Upper lobe of left lung (tissue), 6 donors: ENCODE measurements around the gene ECEL1. TPM values are rescaled to one million over a fixed set of nuclear protein-coding genes. Genes with fewer than 3 reads are reported as not detected.
A peak's percentile ranks its signal among the peaks of the same experiment; 100 is the strongest.
"Not testable (repeated sequence)": the region's sequence is repeated elsewhere in the genome, so short reads cannot be mapped to it uniquely, and the experiment has no call there.

Experiments
- ATAC-seq, 2 donors: fragments of 200-7000 bp; cut with Tn5 transposase; one replicate each; pipeline ENCODE4 v1.9.1; 2022; ENCODE audit warnings: mild to moderate bottlenecking in 2 of 2, moderate library complexity in 2 of 2; ENCODE audit not compliant: low FRiP score in 2 of 2
- DNase-seq, 2 donors: peaks; one replicate each; pipeline ENCODE4 v3.0.0-alpha.2; 2019 to 2020
- H3K27ac ChIP-seq, 4 donors: fragments of 200-600 bp; sonication (generic); one replicate each; pipeline ENCODE4 v1.5.1; 2016 to 2019
- H3K27me3 ChIP-seq, 4 donors: fragments of 200-600 bp; sonication (generic); one replicate each; pipeline ENCODE4 v1.5.1; 2017 to 2019
- H3K36me3 ChIP-seq, 4 donors: fragments of 200-600 bp; sonication (generic); one replicate each; pipeline ENCODE4 v1.5.1; 2016 to 2019
- H3K4me1 ChIP-seq, 4 donors: fragments of 200-600 bp; sonication (generic); one replicate each; pipeline ENCODE4 v1.5.1; 2018 to 2019
- H3K4me3 ChIP-seq, 4 donors: fragments of 200-600 bp; sonication (generic); one replicate each; pipeline ENCODE4 v1.5.1; 2017 to 2019; ENCODE audit warnings: mild to moderate bottlenecking in 2 of 4, moderate library complexity in 1 of 4
- H3K9me3 ChIP-seq, 4 donors: fragments of 200-600 bp; sonication (generic); one replicate each; pipeline ENCODE4 v1.5.1; 2018 to 2019
- EP300 ChIP-seq, 4 donors: sonication (generic); formaldehyde crosslinking; IDR thresholded peaks; one replicate each; pipeline ENCODE4 v1.5.1; 2017; ENCODE audit warnings: antibody characterized with exemption in 4 of 4, control low read depth in 2 of 4
- POLR2A ChIP-seq, 4 donors: fragments of 450-650 bp; IDR thresholded peaks; one replicate each; pipeline ENCODE4 v1.5.1; 2016 to 2017; ENCODE audit warnings: antibody characterized with exemption in 4 of 4, mild to moderate bottlenecking in 2 of 4
- POLR2AphosphoS5 ChIP-seq, 2 donors: sonication (generic); formaldehyde crosslinking; IDR thresholded peaks; one replicate each; pipeline ENCODE4 v1.5.1; 2017; ENCODE audit warnings: antibody characterized with exemption in 2 of 2
- WGBS, 2 donors: methylation state at CpG; one replicate each; pipeline ENCODE4 v1.1.5; 2017 to 2018; 5-methylcytosine and 5-hydroxymethylcytosine counted together
- total RNA-seq, 6 donors: library from RNA; depleted of rRNA in 4 of 6; stranded (reverse); fragments of >200 nt in 4 of 6; gene quantifications; one replicate each; pipeline versions ENCODE4 v1.1.0 to v1.2.1, GENCODE V29; 2016 to 2021
- TF ChIP-seq, protein P1 (sequence below), 6 experiments: fragments of 450-650 bp in 4 of 6; fragments of 200-600 bp in 2 of 6; sonication (generic) in 2 of 6; IDR thresholded peaks; one replicate each; pipeline ENCODE4 v1.5.1; 2016 to 2019; ENCODE audit warnings: antibody characterized with exemption in 6 of 6
- donor health status: DM: no; HTN: no; CAD: no; lungs with moderate emphysema.
- donor health status: DM: no; HTN: yes; CAD: no; lungs with severe emphysema.

The ECEL1 gene
- total RNA-seq, 6 donors from 2014 or later, result 0.14 to 0.40 TPM; not detected in 4

DNA sequence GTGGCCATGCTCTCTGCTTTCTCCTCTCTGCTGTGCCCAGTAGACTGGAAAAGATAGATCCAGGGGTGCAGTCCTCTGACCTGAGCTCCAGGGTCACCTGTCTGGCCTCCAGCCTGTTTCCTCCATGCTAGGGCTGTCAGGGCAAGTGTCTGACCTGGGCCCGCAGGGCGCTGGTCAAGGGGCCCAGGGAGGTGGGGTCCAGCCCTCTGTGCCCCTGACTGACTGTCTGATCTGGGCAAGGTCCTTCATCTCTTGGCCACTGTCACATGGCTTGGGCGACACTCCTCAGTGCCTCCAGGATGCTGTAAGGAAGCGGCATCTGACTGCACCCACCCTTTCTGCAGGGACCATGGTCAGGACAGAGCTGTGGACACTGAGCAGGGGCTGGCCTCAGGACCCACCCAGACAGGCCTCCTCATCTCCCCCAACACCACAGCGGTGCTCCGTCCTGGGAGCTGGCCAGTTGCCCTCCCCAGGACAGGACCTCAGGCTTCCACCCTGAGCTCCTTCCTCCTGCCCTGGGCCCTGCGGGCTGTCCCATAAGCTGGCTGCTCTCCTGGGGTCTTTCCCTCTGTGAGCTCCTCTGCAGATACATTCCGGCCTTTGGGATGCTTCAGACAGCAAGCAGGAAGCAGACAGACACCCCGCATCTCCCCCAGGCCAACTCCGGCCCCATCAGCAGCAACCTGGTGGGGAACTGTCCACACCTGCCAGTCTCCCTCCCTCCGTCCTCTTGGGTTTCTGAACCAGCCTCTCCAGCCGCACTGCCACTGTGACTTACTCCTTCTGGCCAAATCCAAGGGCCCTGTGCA lies 52.9 kb downstream of the ECEL1 start:
- DNase-seq (peak in 1 of 2 donors; percentile 15), ATAC-seq (no peak)
- no peaks in the 10 kb centered on the region for H3K36me3 ChIP-seq
- no peaks in the 10 kb centered on the region for H3K4me1 ChIP-seq
- no peaks in the 10 kb centered on the region for H3K27me3 ChIP-seq
- no peak for TF ChIP-seq EP300 (IDR thresholded peaks at IDR 0.05)
- TF ChIP-seq, protein P1, sequence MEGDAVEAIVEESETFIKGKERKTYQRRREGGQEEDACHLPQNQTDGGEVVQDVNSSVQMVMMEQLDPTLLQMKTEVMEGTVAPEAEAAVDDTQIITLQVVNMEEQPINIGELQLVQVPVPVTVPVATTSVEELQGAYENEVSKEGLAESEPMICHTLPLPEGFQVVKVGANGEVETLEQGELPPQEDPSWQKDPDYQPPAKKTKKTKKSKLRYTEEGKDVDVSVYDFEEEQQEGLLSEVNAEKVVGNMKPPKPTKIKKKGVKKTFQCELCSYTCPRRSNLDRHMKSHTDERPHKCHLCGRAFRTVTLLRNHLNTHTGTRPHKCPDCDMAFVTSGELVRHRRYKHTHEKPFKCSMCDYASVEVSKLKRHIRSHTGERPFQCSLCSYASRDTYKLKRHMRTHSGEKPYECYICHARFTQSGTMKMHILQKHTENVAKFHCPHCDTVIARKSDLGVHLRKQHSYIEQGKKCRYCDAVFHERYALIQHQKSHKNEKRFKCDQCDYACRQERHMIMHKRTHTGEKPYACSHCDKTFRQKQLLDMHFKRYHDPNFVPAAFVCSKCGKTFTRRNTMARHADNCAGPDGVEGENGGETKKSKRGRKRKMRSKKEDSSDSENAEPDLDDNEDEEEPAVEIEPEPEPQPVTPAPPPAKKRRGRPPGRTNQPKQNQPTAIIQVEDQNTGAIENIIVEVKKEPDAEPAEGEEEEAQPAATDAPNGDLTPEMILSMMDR (IDR thresholded peaks at IDR 0.05), result no peak
- no peak for TF ChIP-seq POLR2AphosphoS5 (IDR thresholded peaks at IDR 0.05)
- TF ChIP-seq POLR2A (IDR thresholded peaks at IDR 0.05), result no peak
- no peak overlapping the region for H3K27ac ChIP-seq
- H3K4me3 ChIP-seq, result no peak overlapping the region
- no peaks in the 10 kb centered on the region for H3K9me3 ChIP-seq
- WGBS, 2 donors, result 87 to 93% methylated on average over 9 to 12 of the region's 12 CpGs

DNA sequence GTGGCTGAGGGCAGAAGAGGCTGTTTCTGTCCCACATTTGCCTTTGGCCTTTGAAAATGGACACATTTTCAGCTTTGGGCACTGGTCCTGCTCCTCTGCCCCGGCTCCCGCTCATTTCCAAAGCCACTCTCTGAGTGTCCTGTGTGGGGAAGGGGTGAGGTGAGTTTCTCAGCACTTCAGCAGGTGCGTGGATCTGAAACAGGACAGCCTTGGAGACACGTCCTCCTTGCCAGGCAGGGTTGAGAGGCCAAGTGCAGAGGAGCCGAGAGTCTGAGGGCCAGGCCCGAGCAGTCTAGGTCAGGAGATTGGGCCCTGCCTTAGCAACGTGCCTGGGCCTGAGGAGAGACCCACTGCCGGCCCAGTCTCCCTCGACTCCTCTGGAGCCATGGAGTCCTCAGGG lies 53.5 kb downstream of the ECEL1 start:
- no peak overlapping the region for H3K27ac ChIP-seq
- H3K27me3 ChIP-seq, result no peaks in the 10 kb centered on the region
- H3K4me3 ChIP-seq, result no peak overlapping the region
- H3K36me3 ChIP-seq, result no peaks in the 10 kb centered on the region
- TF ChIP-seq, protein P1 (IDR thresholded peaks at IDR 0.05), result no peak
- no peak for TF ChIP-seq POLR2AphosphoS5 (IDR thresholded peaks at IDR 0.05)
- no peak for TF ChIP-seq EP300 (IDR thresholded peaks at IDR 0.05)
- no peak for TF ChIP-seq POLR2A (IDR thresholded peaks at IDR 0.05)
- no peaks in the 10 kb centered on the region for H3K4me1 ChIP-seq
- H3K9me3 ChIP-seq, result no peaks in the 10 kb centered on the region
- ATAC-seq (no peak), DNase-seq (peak in 1 of 2 donors; percentile 15)
- WGBS, 2 donors, result 94 to 100% methylated on average over 2 to 8 of the region's 9 CpGs

DNA sequence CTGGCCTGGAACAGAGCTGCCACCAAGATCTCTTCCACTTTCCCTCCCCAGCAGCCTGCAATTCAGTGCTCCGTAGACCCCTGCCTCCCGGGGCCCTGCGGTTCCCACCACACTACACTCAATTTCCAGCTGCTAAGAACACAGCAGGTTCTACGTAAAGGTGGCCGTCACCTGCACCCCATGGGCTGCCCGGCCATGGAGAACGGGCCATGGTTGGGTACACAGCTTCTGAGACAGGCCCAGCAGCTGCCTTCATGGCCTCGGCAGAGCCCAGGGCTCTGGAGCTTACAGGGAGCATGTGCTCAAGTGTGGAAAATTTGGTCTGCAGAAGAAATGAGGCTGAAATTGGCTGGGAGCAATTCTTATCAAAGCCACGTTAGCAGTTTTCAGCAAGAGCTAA lies 54.0 kb downstream of the ECEL1 start:
- H3K36me3 ChIP-seq, H3K27me3 ChIP-seq, H3K27ac ChIP-seq, H3K4me3 ChIP-seq, ATAC-seq, H3K9me3 ChIP-seq, H3K4me1 ChIP-seq: not testable (repeated sequence)
- WGBS, 2 donors, result 90 to 91% methylated on average over 4 to 9 of the region's 9 CpGs
- peak in 1 of 2 donors; percentile 3 for DNase-seq

DNA sequence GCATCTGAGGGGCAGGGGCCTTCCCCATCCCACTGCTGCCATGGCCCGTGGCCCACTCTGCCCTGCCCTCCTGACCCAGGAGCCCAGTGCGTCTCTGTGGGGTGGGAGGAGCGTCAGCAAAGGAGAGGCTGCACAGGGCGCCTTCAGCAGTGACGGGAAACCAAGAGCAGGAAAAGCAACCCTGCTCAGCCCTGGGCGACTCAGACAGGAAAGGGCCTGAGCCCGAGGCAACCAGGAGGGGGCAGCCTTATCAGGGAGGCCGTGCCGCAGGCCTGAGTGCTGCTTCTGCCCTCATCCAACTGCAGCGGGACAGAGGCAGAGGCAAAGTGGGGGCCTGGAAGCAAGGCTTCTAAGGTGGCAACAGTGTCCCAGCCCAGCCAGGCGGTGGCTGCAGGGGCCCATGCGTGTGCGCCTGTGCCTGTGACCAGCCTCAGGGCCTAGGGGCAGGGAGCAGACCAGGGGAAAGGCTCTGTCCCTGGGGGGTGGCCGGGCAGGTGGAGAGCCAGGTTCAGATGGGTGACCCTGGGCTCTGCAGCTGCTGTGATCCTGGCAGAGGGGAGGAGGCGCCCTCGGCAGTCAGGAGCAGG lies 54.9 kb downstream of the ECEL1 start:
- H3K36me3 ChIP-seq, result no peaks in the 10 kb centered on the region
- H3K27me3 ChIP-seq, result no peaks in the 10 kb centered on the region
- no peak overlapping the region for H3K4me3 ChIP-seq
- peak in 1 of 2 donors; percentile 31 for ATAC-seq
- WGBS, 2 donors, result 66 to 67% methylated on average over 9 to 10 of the region's 16 CpGs
- no peaks in the 10 kb centered on the region for H3K9me3 ChIP-seq
- TF ChIP-seq EP300 (IDR thresholded peaks at IDR 0.05) (no peak), POLR2AphosphoS5 (IDR thresholded peaks at IDR 0.05) (no peak), POLR2A (IDR thresholded peaks at IDR 0.05) (no peak)
- TF ChIP-seq, protein P1 (IDR thresholded peaks at IDR 0.05), result no peak
- no peaks in the 10 kb centered on the region for H3K4me1 ChIP-seq
- DNase-seq, result peak; percentile 12 to 67
- H3K27ac ChIP-seq, result no peak overlapping the region

DNA sequence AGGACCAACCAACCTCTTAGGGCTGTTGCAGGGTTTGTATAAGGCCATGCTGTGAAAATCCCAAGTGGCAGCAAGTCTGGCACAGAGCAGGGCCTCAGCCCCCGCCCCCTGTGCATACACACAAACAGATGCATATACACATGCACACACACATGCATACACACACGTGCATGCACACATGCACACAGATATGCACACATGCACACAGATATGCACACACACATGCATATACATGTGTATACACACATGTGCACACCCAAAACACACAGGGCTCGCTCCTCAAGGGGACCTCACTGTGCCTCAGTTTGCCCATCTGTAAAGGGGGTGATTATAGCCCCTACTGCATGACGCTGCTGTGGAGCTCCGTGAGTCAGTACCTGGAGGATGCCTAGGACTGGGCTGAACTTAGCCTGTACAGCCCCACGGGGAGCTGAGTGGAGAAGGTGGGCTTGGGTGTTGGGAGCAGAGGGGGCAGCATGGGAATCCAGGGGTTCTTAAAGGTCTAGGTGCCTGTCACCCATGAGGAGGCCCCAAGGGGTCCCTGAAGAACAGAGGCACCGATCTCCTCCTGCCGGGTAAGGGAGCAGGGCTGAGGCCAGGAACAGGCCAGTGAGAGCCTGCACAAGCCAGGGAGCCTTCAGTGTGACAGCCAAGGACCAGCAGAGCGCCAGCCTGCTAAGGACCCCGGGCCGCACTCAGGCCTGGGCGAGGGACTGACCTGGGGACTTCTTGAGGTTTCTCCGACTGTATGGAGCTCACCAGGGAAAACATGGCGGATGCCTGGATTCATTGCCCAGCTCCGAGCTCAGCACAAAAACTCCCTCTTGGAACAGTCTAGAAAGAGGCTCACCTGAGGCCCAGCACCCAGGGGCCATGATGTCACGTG lies 55.7 kb downstream of the ECEL1 start:
- Histone ChIP-seq H3K4me3 (no peak overlapping the region), H3K27me3 (no peaks in the 10 kb centered on the region), H3K27ac (no peak overlapping the region), H3K36me3 (no peaks in the 10 kb centered on the region), H3K9me3 (no peaks in the 10 kb centered on the region), H3K4me1 (no peaks in the 10 kb centered on the region)
- ATAC-seq (no peak), DNase-seq (peak; percentile 8 to 66)
- 89 to 90% methylated on average over 14 to 16 of the region's 16 CpGs for WGBS, 2 donors
- TF ChIP-seq POLR2A (IDR thresholded peaks at IDR 0.05), result no peak
- TF ChIP-seq, protein P1 (IDR thresholded peaks at IDR 0.05), result no peak
- no peak for TF ChIP-seq EP300 (IDR thresholded peaks at IDR 0.05)
- no peak for TF ChIP-seq POLR2AphosphoS5 (IDR thresholded peaks at IDR 0.05)
